ENCODE measurements around the gene SLC35F3.

SLC35F3 gene

GRCh38 chr1:233868461-233868860 lies 36.0 kb upstream of the SLC35F3 start:
- no peaks in the 10 kb centered on the region for H3K4me1 ChIP-seq (ENCODE audit: control extremely low read depth in 1 of 4, control insufficient read depth in 4 of 4, insufficient read depth in 4 of 4, low read length in 3 of 4)
- H3K36me3 ChIP-seq (ENCODE audit: control insufficient read depth in 4 of 4, insufficient read depth in 4 of 4, low read length in 3 of 4), result no peaks in the 10 kb centered on the region
- H3K27me3 ChIP-seq (replicated peaks in 2 of 5; ENCODE audit: control insufficient read depth in 4 of 5, insufficient read depth in 5 of 5, low read length in 4 of 5), result no peaks in the 10 kb centered on the region
- DNase-seq, result peak in 2 of 3 donors; percentile 10 to 23
- H3K4me3 ChIP-seq (ENCODE audit: control insufficient read depth in 1 of 7, extremely low read depth in 1 of 7, insufficient read depth in 4 of 7, low read depth in 2 of 7, low read length in 6 of 7), result no peak overlapping the region
- H3K27ac ChIP-seq (ENCODE audit: insufficient read depth in 1 of 2, low read depth in 1 of 2, low read length in 2 of 2, poor library complexity in 1 of 2, severe bottlenecking in 2 of 2), result no peak overlapping the region
- 100% methylated on average over 1 of the region's 2 CpGs for WGBS (ENCODE audit: insufficient coverage)
- CTCF ChIA-PET, result interaction anchor here (1.1 kb wide), 1 partner anchor 13 kb away, joined by 3 read pairs; no protein-coding TSS in a partner anchor
- POLR2A ChIA-PET, result no interaction called here
- H3K9me3 ChIP-seq (ENCODE audit: control extremely low read depth in 1 of 5, control insufficient read depth in 4 of 5, insufficient read depth in 2 of 5, low read depth in 1 of 5, low read length in 4 of 5), result peaks cover 0 to 15% (median 7%) of the 10 kb centered on the region in 5 experiments

GRCh38 chr1:233869680-233870079 lies 34.8 kb upstream of the SLC35F3 start:
- DNase-seq, result no peak
- no peaks in the 10 kb centered on the region for H3K36me3 ChIP-seq (ENCODE audit: control insufficient read depth in 4 of 4, insufficient read depth in 4 of 4, low read length in 3 of 4)
- H3K4me3 ChIP-seq (ENCODE audit: control insufficient read depth in 1 of 7, extremely low read depth in 1 of 7, insufficient read depth in 4 of 7, low read depth in 2 of 7, low read length in 6 of 7), result no peak overlapping the region
- ChIA-PET CTCF (interaction anchor here (1.1 kb wide), 1 partner anchor 12 kb away, joined by 3 read pairs; no protein-coding TSS in a partner anchor), POLR2A (no interaction called here)
- peaks cover 0 to 15% (median 6%) of the 10 kb centered on the region in 5 experiments for H3K9me3 ChIP-seq (ENCODE audit: control extremely low read depth in 1 of 5, control insufficient read depth in 4 of 5, insufficient read depth in 2 of 5, low read depth in 1 of 5, low read length in 4 of 5)
- H3K27ac ChIP-seq (ENCODE audit: insufficient read depth in 1 of 2, low read depth in 1 of 2, low read length in 2 of 2, poor library complexity in 1 of 2, severe bottlenecking in 2 of 2), result no peak overlapping the region
- H3K27me3 ChIP-seq (replicated peaks in 2 of 5; ENCODE audit: control insufficient read depth in 4 of 5, insufficient read depth in 5 of 5, low read length in 4 of 5), result no peaks in the 10 kb centered on the region
- H3K4me1 ChIP-seq (ENCODE audit: control extremely low read depth in 1 of 4, control insufficient read depth in 4 of 4, insufficient read depth in 4 of 4, low read length in 3 of 4), result no peaks in the 10 kb centered on the region

- Histone ChIP-seq H3K27me3 (replicated peaks in 2 of 5; ENCODE audit: control insufficient read depth in 4 of 5, insufficient read depth in 5 of 5, low read length in 4 of 5) (peaks cover 0 to 2% (median 0%) of the 10 kb centered on the region in 5 experiments), H3K9me3 (ENCODE audit: control extremely low read depth in 1 of 5, control insufficient read depth in 4 of 5, insufficient read depth in 2 of 5, low read depth in 1 of 5, low read length in 4 of 5) (peaks cover 0 to 2% (median 0%) of the 10 kb centered on the region in 5 experiments), H3K27ac (ENCODE audit: insufficient read depth in 1 of 2, low read depth in 1 of 2, low read length in 2 of 2, poor library complexity in 1 of 2, severe bottlenecking in 2 of 2) (no peak overlapping the region), H3K4me1 (ENCODE audit: control extremely low read depth in 1 of 4, control insufficient read depth in 4 of 4, insufficient read depth in 4 of 4, low read length in 3 of 4) (no peaks in the 10 kb centered on the region), H3K4me3 (ENCODE audit: control insufficient read depth in 1 of 7, extremely low read depth in 1 of 7, insufficient read depth in 4 of 7, low read depth in 2 of 7, low read length in 6 of 7) (no peak overlapping the region), H3K36me3 (ENCODE audit: control insufficient read depth in 4 of 4, insufficient read depth in 4 of 4, low read length in 3 of 4) (no peaks in the 10 kb centered on the region)
- DNase-seq, result no peak
- ChIA-PET POLR2A (no interaction called here), CTCF (no interaction called here)
- WGBS (ENCODE audit: insufficient coverage), result 100% methylated on average over 3 of the region's 4 CpGs
Observed at GRCh38 chr1:233873666-233874065, 30.8 kb upstream of the SLC35F3 start.

GRCh38 chr1:233879841-233880240 lies 24.6 kb upstream of the SLC35F3 start:
- no peak overlapping the region for H3K27ac ChIP-seq (ENCODE audit: insufficient read depth in 1 of 2, low read depth in 1 of 2, low read length in 2 of 2, poor library complexity in 1 of 2, severe bottlenecking in 2 of 2)
- WGBS (ENCODE audit: insufficient coverage), result no CpG with 5 or more reads among the region's 3 CpGs
- H3K9me3 ChIP-seq (ENCODE audit: control extremely low read depth in 1 of 5, control insufficient read depth in 4 of 5, insufficient read depth in 2 of 5, low read depth in 1 of 5, low read length in 4 of 5), result no peaks in the 10 kb centered on the region
- ChIA-PET POLR2A (no interaction called here), CTCF (no interaction called here)
- no peaks in the 10 kb centered on the region for H3K36me3 ChIP-seq (ENCODE audit: control insufficient read depth in 4 of 4, insufficient read depth in 4 of 4, low read length in 3 of 4)
- no peaks in the 10 kb centered on the region for H3K4me1 ChIP-seq (ENCODE audit: control extremely low read depth in 1 of 4, control insufficient read depth in 4 of 4, insufficient read depth in 4 of 4, low read length in 3 of 4)
- DNase-seq, result no peak
- peaks cover 0 to 2% (median 0%) of the 10 kb centered on the region in 5 experiments for H3K27me3 ChIP-seq (replicated peaks in 2 of 5; ENCODE audit: control insufficient read depth in 4 of 5, insufficient read depth in 5 of 5, low read length in 4 of 5)
- no peak overlapping the region for H3K4me3 ChIP-seq (ENCODE audit: control insufficient read depth in 1 of 7, extremely low read depth in 1 of 7, insufficient read depth in 4 of 7, low read depth in 2 of 7, low read length in 6 of 7)

- peaks cover 0 to 2% (median 0%) of the 10 kb centered on the region in 5 experiments for H3K27me3 ChIP-seq (replicated peaks in 2 of 5; ENCODE audit: control insufficient read depth in 4 of 5, insufficient read depth in 5 of 5, low read length in 4 of 5)
- no peak overlapping the region for H3K27ac ChIP-seq (ENCODE audit: insufficient read depth in 1 of 2, low read depth in 1 of 2, low read length in 2 of 2, poor library complexity in 1 of 2, severe bottlenecking in 2 of 2)
- H3K4me3 ChIP-seq (ENCODE audit: control insufficient read depth in 1 of 7, extremely low read depth in 1 of 7, insufficient read depth in 4 of 7, low read depth in 2 of 7, low read length in 6 of 7), result no peak overlapping the region
- WGBS (ENCODE audit: insufficient coverage), result 66% methylated on average over 2 of the region's 3 CpGs
- no peaks in the 10 kb centered on the region for H3K36me3 ChIP-seq (ENCODE audit: control insufficient read depth in 4 of 4, insufficient read depth in 4 of 4, low read length in 3 of 4)
- DNase-seq, result no peak
- no peaks in the 10 kb centered on the region for H3K4me1 ChIP-seq (ENCODE audit: control extremely low read depth in 1 of 4, control insufficient read depth in 4 of 4, insufficient read depth in 4 of 4, low read length in 3 of 4)
- CTCF ChIA-PET, result no interaction called here
- POLR2A ChIA-PET, result no interaction called here
- H3K9me3 ChIP-seq (ENCODE audit: control extremely low read depth in 1 of 5, control insufficient read depth in 4 of 5, insufficient read depth in 2 of 5, low read depth in 1 of 5, low read length in 4 of 5), result no peaks in the 10 kb centered on the region
Observed at GRCh38 chr1:233883671-233884070, 20.8 kb upstream of the SLC35F3 start.

GRCh38 chr1:233884461-233885151 lies 19.9 kb upstream of the SLC35F3 start:
- ChIA-PET CTCF (no interaction called here), POLR2A (no interaction called here)
- no peak overlapping the region for H3K4me3 ChIP-seq (ENCODE audit: control insufficient read depth in 1 of 7, extremely low read depth in 1 of 7, insufficient read depth in 4 of 7, low read depth in 2 of 7, low read length in 6 of 7)
- peaks cover 0 to 2% (median 0%) of the 10 kb centered on the region in 5 experiments for H3K9me3 ChIP-seq (ENCODE audit: control extremely low read depth in 1 of 5, control insufficient read depth in 4 of 5, insufficient read depth in 2 of 5, low read depth in 1 of 5, low read length in 4 of 5)
- DNase-seq, result no peak
- WGBS (ENCODE audit: insufficient coverage), result 86% methylated on average over 1 of the region's 5 CpGs
- H3K36me3 ChIP-seq (ENCODE audit: control insufficient read depth in 4 of 4, insufficient read depth in 4 of 4, low read length in 3 of 4), result no peaks in the 10 kb centered on the region
- H3K27ac ChIP-seq (ENCODE audit: insufficient read depth in 1 of 2, low read depth in 1 of 2, low read length in 2 of 2, poor library complexity in 1 of 2, severe bottlenecking in 2 of 2), result no peak overlapping the region
- peaks cover 0 to 2% (median 0%) of the 10 kb centered on the region in 5 experiments for H3K27me3 ChIP-seq (replicated peaks in 2 of 5; ENCODE audit: control insufficient read depth in 4 of 5, insufficient read depth in 5 of 5, low read length in 4 of 5)
- no peaks in the 10 kb centered on the region for H3K4me1 ChIP-seq (ENCODE audit: control extremely low read depth in 1 of 4, control insufficient read depth in 4 of 4, insufficient read depth in 4 of 4, low read length in 3 of 4)

GRCh38 chr1:233885196-233885920 lies 19.1 kb upstream of the SLC35F3 start:
- Histone ChIP-seq H3K27ac (ENCODE audit: insufficient read depth in 1 of 2, low read depth in 1 of 2, low read length in 2 of 2, poor library complexity in 1 of 2, severe bottlenecking in 2 of 2) (no peak overlapping the region), H3K27me3 (replicated peaks in 2 of 5; ENCODE audit: control insufficient read depth in 4 of 5, insufficient read depth in 5 of 5, low read length in 4 of 5) (peaks cover 0 to 2% (median 0%) of the 10 kb centered on the region in 5 experiments), H3K4me3 (ENCODE audit: control insufficient read depth in 1 of 7, extremely low read depth in 1 of 7, insufficient read depth in 4 of 7, low read depth in 2 of 7, low read length in 6 of 7) (no peak overlapping the region), H3K9me3 (ENCODE audit: control extremely low read depth in 1 of 5, control insufficient read depth in 4 of 5, insufficient read depth in 2 of 5, low read depth in 1 of 5, low read length in 4 of 5) (peaks cover 0 to 5% (median 2%) of the 10 kb centered on the region in 5 experiments), H3K36me3 (ENCODE audit: control insufficient read depth in 4 of 4, insufficient read depth in 4 of 4, low read length in 3 of 4) (no peaks in the 10 kb centered on the region), H3K4me1 (ENCODE audit: control extremely low read depth in 1 of 4, control insufficient read depth in 4 of 4, insufficient read depth in 4 of 4, low read length in 3 of 4) (no peaks in the 10 kb centered on the region)
- ChIA-PET POLR2A (no interaction called here), CTCF (no interaction called here)
- DNase-seq, result no peak
- 89% methylated on average over 8 of the region's 9 CpGs for WGBS (ENCODE audit: insufficient coverage)

Measured in common myeloid progenitor, CD34-positive (primary cell).